Uterus (tissue), 4 donors: ENCODE measurements around the gene SLC50A1. TPM values are rescaled to one million over a fixed set of nuclear protein-coding genes. Genes with fewer than 3 reads are reported as not detected.
"Not testable (repeated sequence)": the region's sequence is repeated elsewhere in the genome, so short reads cannot be mapped to it uniquely, and the experiment has no call there.

Source experiments
- DNase-seq, 2 donors: peaks; one replicate each; pipeline ENCODE4 v3.0.0-alpha.2; 2019 to 2020
- H3K27ac ChIP-seq, 2 donors: fragments of 200-600 bp; sonication (generic); 1 replicate in 1 of 2; 2 replicates in 1 of 2; pipeline ENCODE4 v1.5.1; 2016 to 2018
- H3K27me3 ChIP-seq, 2 donors: fragments of 200-600 bp; sonication (generic); one replicate each; pipeline ENCODE4 v1.5.1; 2018 to 2019; ENCODE audit warnings: control low read depth in 1 of 2
- H3K36me3 ChIP-seq, 2 donors: fragments of 200-600 bp; sonication (generic); one replicate each; pipeline ENCODE4 v1.5.1; 2019; ENCODE audit warnings: control low read depth in 1 of 2
- H3K4me1 ChIP-seq, 2 donors: fragments of 200-600 bp; sonication (generic); one replicate each; pipeline ENCODE4 v1.5.1; 2018 to 2019; ENCODE audit warnings: control low read depth in 1 of 2
- H3K4me3 ChIP-seq, 2 donors: fragments of 200-600 bp; sonication (generic); 1 replicate in 1 of 2; 2 replicates in 1 of 2; pipeline ENCODE4 v1.5.1; 2018 to 2019; ENCODE audit warnings: mild to moderate bottlenecking in 1 of 2
- H3K9me3 ChIP-seq, 2 donors: fragments of 200-600 bp; sonication (generic); one replicate each; pipeline ENCODE4 v1.5.1; 2019; ENCODE audit warnings: control low read depth in 1 of 2
- CTCF ChIP-seq, 4 experiments: fragments of 200-600 bp in 2 of 4; fragments of 450-650 bp in 2 of 4; sonication (generic) in 2 of 4; IDR thresholded peaks; one replicate each; pipeline ENCODE4 v1.5.1; 2016 to 2019; ENCODE audit warnings: antibody characterized with exemption in 4 of 4, mild to moderate bottlenecking in 2 of 4, moderate library complexity in 1 of 4
- POLR2A ChIP-seq, 2 donors: fragments of 450-650 bp; IDR thresholded peaks; one replicate each; pipeline ENCODE4 v1.6.1; 2016; ENCODE audit warnings: antibody characterized with exemption in 2 of 2, mild to moderate bottlenecking in 1 of 2, moderate library complexity in 1 of 2
- intact Hi-C: fragments of 100-400 bp; cut with DNase I; formaldehyde crosslinking; loops from one replicate; pipeline ENCODE4 v1.15.1; 2023; ENCODE audit warnings: low total_unique reads
- total RNA-seq, 4 donors: library from RNA; depleted of rRNA in 3 of 4; stranded (reverse); fragments of >200 nt in 3 of 4; gene quantifications; one replicate each; pipeline versions ENCODE4 v1.1.0 to v1.2.4, GENCODE V29; 2014 to 2023
- donor health status: DM: yes; HTN: yes; CAD: no.

Gene SLC50A1
- total RNA-seq, 4 donors from 2014 or later, result 0.26 to 24.0 (median 21.8) TPM

GRCh38 chr1:155164625-155165024 is 29.0 kb downstream of the SLC50A1 start:
- H3K27me3 ChIP-seq, H3K27ac ChIP-seq, H3K9me3 ChIP-seq, DNase-seq, H3K36me3 ChIP-seq, intact Hi-C loops, H3K4me3 ChIP-seq: not testable (repeated sequence)
- peaks cover 0 to 15% of the 10 kb centered on the region in 2 donors for H3K4me1 ChIP-seq

GRCh38 chr1:155166051-155166470 is 30.4 kb downstream of the SLC50A1 start:
- no peaks in the 10 kb centered on the region for H3K9me3 ChIP-seq
- no peaks in the 10 kb centered on the region for H3K36me3 ChIP-seq
- no peaks in the 10 kb centered on the region for H3K27me3 ChIP-seq
- intact Hi-C loops, result no loop called here
- H3K4me1 ChIP-seq, result peaks cover 0 to 15% of the 10 kb centered on the region in 2 donors
- no peak overlapping the region for H3K4me3 ChIP-seq
- DNase-seq, result no peak
- TF ChIP-seq POLR2A (IDR thresholded peaks at IDR 0.05), result no peak
- TF ChIP-seq CTCF (IDR thresholded peaks at IDR 0.05), result no peak
- H3K27ac ChIP-seq, result peak overlapping the region; percentile 63 to 75

- Histone ChIP-seq H3K4me1 (peaks cover 0 to 15% of the 10 kb centered on the region in 2 donors), H3K27ac (peak overlapping the region; percentile 63 to 75), H3K36me3 (no peaks in the 10 kb centered on the region), H3K4me3 (no peak overlapping the region), H3K27me3 (no peaks in the 10 kb centered on the region), H3K9me3 (no peaks in the 10 kb centered on the region)
- no peak for TF ChIP-seq CTCF (IDR thresholded peaks at IDR 0.05)
- no peak for TF ChIP-seq POLR2A (IDR thresholded peaks at IDR 0.05)
- peak in 1 of 2 donors; percentile 70 for DNase-seq
- intact Hi-C loops, result no loop called here
Measured at GRCh38 chr1:155166471-155167165, 31.0 kb downstream of the SLC50A1 start.

- H3K27me3 ChIP-seq, result no peaks in the 10 kb centered on the region
- no peaks in the 10 kb centered on the region for H3K36me3 ChIP-seq
- H3K4me1 ChIP-seq, result peaks cover 0 to 19% of the 10 kb centered on the region in 2 donors
- peak overlapping the region; percentile 63 to 75 for H3K27ac ChIP-seq
- intact Hi-C loops, result no loop called here
- TF ChIP-seq CTCF (IDR thresholded peaks at IDR 0.05) (peak; percentile 80 to 91 (median 86)), POLR2A (IDR thresholded peaks at IDR 0.05) (no peak)
- H3K9me3 ChIP-seq, result no peaks in the 10 kb centered on the region
- peak; percentile 82 to 87 for DNase-seq
- H3K4me3 ChIP-seq, result no peak overlapping the region
Measured at GRCh38 chr1:155167166-155168104, 31.8 kb downstream of the SLC50A1 start.

GRCh38 chr1:155168105-155168445 is 32.4 kb downstream of the SLC50A1 start:
- H3K36me3 ChIP-seq, H3K4me3 ChIP-seq, H3K27me3 ChIP-seq, DNase-seq, H3K9me3 ChIP-seq, intact Hi-C loops: not testable (repeated sequence)
- Histone ChIP-seq H3K4me1 (peaks cover 0 to 19% of the 10 kb centered on the region in 2 donors), H3K27ac (peak overlapping the region in 1 of 2 donors; percentile 42)
